Bronchial epithelial cell (primary cell): Measurements from ENCODE around the gene PPP1R3D. TPM values are rescaled to one million over a fixed set of nuclear protein-coding genes. Genes with fewer than 3 reads are reported as not detected.

Experiments used
- DNase-seq: peaks from one replicate; pipeline ENCODE4 v3.0.0-alpha.2; 2010; ENCODE audit warnings: low read depth
- FAIRE-seq: peaks from 2 replicates; lab custom pipeline; 2011; peaks lifted over from hg19 to GRCh38; lab: Jason Lieb, UNC
- H3K27me3 ChIP-seq: 2 replicates; pipeline ENCODE4 v1.5.1; 2011; ENCODE audit warnings: low read length; ENCODE audit not compliant: control insufficient read depth, insufficient read depth
- H3K36me3 ChIP-seq: 2 replicates; pipeline ENCODE4 v1.5.1; 2011; ENCODE audit warnings: low read length; ENCODE audit not compliant: control insufficient read depth, insufficient read depth
- H3K4me3 ChIP-seq: 2 replicates; pipeline ENCODE4 v1.5.1; 2011; ENCODE audit warnings: mild to moderate bottlenecking, low read depth, low read length, control low read depth
- CTCF ChIP-seq: IDR thresholded peaks from 2 replicates; pipeline ENCODE4 v1.5.1; 2011; ENCODE audit warnings: mild to moderate bottlenecking, moderate library complexity, low read length, control low read depth, inconsistent platforms; ENCODE audit not compliant: insufficient read depth, severe bottlenecking
- total RNA-seq: library from RNA; depleted of rRNA; stranded (reverse); fragments of >200 nt; gene quantifications from 2 replicates; pipeline ENCODE4 v1.2.1, GENCODE V29; 2014

Gene PPP1R3D
- total RNA-seq, 1 donor from 2014 or later, result 9.5 TPM

- no peaks in the 10 kb centered on the region for H3K36me3 ChIP-seq
- no peaks in the 10 kb centered on the region for H3K27me3 ChIP-seq
- DNase-seq, result no peak
- no peak for TF ChIP-seq CTCF
- FAIRE-seq, result no peak
- no peak overlapping the region for H3K4me3 ChIP-seq
Measured at GRCh38 chr20:59947376-59947775, 7.3 kb upstream of the PPP1R3D start.

GRCh38 chr20:59945731-59946130 lies 5.6 kb upstream of the PPP1R3D start:
- no peak for TF ChIP-seq CTCF
- FAIRE-seq, result no peak
- no peak overlapping the region for H3K4me3 ChIP-seq

GRCh38 chr20:59945175-59945574 lies 5.1 kb upstream of the PPP1R3D start:
- Histone ChIP-seq H3K27me3 (no peaks in the 10 kb centered on the region), H3K4me3 (no peak overlapping the region), H3K36me3 (no peaks in the 10 kb centered on the region)
- no peak for FAIRE-seq
- no peak for TF ChIP-seq CTCF
- no peak for DNase-seq

More at GRCh38 chr20:59945731-59946130, 5.6 kb upstream of the PPP1R3D start:
- H3K27me3 ChIP-seq, result no peaks in the 10 kb centered on the region
- no peaks in the 10 kb centered on the region for H3K36me3 ChIP-seq
- no peak for DNase-seq

GRCh38 chr20:59944726-59945125 lies 4.6 kb upstream of the PPP1R3D start:
- no peak overlapping the region for H3K4me3 ChIP-seq
- no peaks in the 10 kb centered on the region for H3K36me3 ChIP-seq
- no peaks in the 10 kb centered on the region for H3K27me3 ChIP-seq
- no peak for DNase-seq
- no peak for FAIRE-seq
- no peak for TF ChIP-seq CTCF

- DNase-seq (no peak), FAIRE-seq (no peak)
- Histone ChIP-seq H3K27me3 (no peaks in the 10 kb centered on the region), H3K36me3 (no peaks in the 10 kb centered on the region), H3K4me3 (no peak overlapping the region)
- no peak for TF ChIP-seq CTCF
Measured at GRCh38 chr20:59942245-59942644, 2.1 kb upstream of the PPP1R3D start.

- DNase-seq, result no peak
- no peak for TF ChIP-seq CTCF
- no peak for FAIRE-seq
- Histone ChIP-seq H3K36me3 (no peaks in the 10 kb centered on the region), H3K27me3 (no peaks in the 10 kb centered on the region), H3K4me3 (peak overlapping the region; percentile 81)
Measured at GRCh38 chr20:59940956-59941294, 820 bp upstream of the PPP1R3D start.
